Fibroblast of skin of back (primary cell): Measurements from ENCODE around the gene CFAP57.
A peak's percentile ranks its signal among the peaks of the same experiment; 100 is the strongest.
"Not testable (repeated sequence)": the region's sequence is repeated elsewhere in the genome, so short reads cannot be mapped to it uniquely, and the experiment has no call there.

ENCODE experiments used
- DNase-seq: peaks from one replicate; pipeline ENCODE4 v3.0.0-alpha.2; 2013

Gene CFAP57

GRCh38 chr1:43174873-43175272 is 2.7 kb downstream of the CFAP57 start:
- DNase-seq = no peak

- DNase-seq = no peak
These were observed 5.6 kb downstream of the CFAP57 start for GRCh38 chr1:43177691-43178090.

GRCh38 chr1:43184388-43184787 is 12.3 kb downstream of the CFAP57 start:
- DNase-seq = no peak

- no peak for DNase-seq
These were observed 12.9 kb downstream of the CFAP57 start for GRCh38 chr1:43184995-43185394.

- DNase-seq = no peak
These were observed 16.0 kb downstream of the CFAP57 start for GRCh38 chr1:43188106-43188505.

GRCh38 chr1:43194509-43194908 is 22.4 kb downstream of the CFAP57 start:
- no peak for DNase-seq

GRCh38 chr1:43197343-43198127 is 25.4 kb downstream of the CFAP57 start:
- DNase-seq = no peak

GRCh38 chr1:43199093-43199726 is 27.1 kb downstream of the CFAP57 start:
- DNase-seq = no peak

GRCh38 chr1:43203859-43204258 is 31.7 kb downstream of the CFAP57 start:
- no peak for DNase-seq

GRCh38 chr1:43204394-43204793 is 32.3 kb downstream of the CFAP57 start:
- DNase-seq = no peak

- DNase-seq = peak; percentile 78
These were observed 33.5 kb downstream of the CFAP57 start for GRCh38 chr1:43205671-43206070.

GRCh38 chr1:43206600-43207228 is 34.6 kb downstream of the CFAP57 start:
- peak; percentile 99 for DNase-seq

- peak; percentile 14 for DNase-seq
These were observed 35.2 kb downstream of the CFAP57 start for GRCh38 chr1:43207229-43207853.

GRCh38 chr1:43208277-43208676 is 36.1 kb downstream of the CFAP57 start:
- DNase-seq = not testable (repeated sequence)

- peak; percentile 56 for DNase-seq
These were observed 42.6 kb downstream of the CFAP57 start for GRCh38 chr1:43214501-43215444.

- no peak for DNase-seq
These were observed 45.6 kb downstream of the CFAP57 start for GRCh38 chr1:43217747-43218146.

- DNase-seq = no peak
These were observed 49.0 kb downstream of the CFAP57 start for GRCh38 chr1:43220905-43221778.

GRCh38 chr1:43221797-43222196 is 49.7 kb downstream of the CFAP57 start:
- no peak for DNase-seq

- DNase-seq = no peak
These were observed 50.7 kb downstream of the CFAP57 start for GRCh38 chr1:43222879-43223278.

GRCh38 chr1:43225168-43225567 is 53.0 kb downstream of the CFAP57 start:
- no peak for DNase-seq

- DNase-seq = peak; percentile 65
These were observed 55.1 kb downstream of the CFAP57 start for GRCh38 chr1:43227143-43227764.
